GM12864 (cell line): ENCODE data around the gene EN1.

Source experiments
- DNase-seq: peaks from one replicate; pipeline ENCODE4 v3.0.0-alpha.2; 2011; ENCODE audit warnings: low read depth
- H3K4me3 ChIP-seq: 2 replicates; pipeline ENCODE4 v1.5.1; 2011; ENCODE audit warnings: mild to moderate bottlenecking, low read depth, low read length, control low read depth
- TF ChIP-seq, protein P1 (sequence below): IDR thresholded peaks from 2 replicates; pipeline ENCODE4 v1.5.1; 2011; ENCODE audit warnings: low read depth, mild to moderate bottlenecking, moderate library complexity, low read length, control low read depth, inconsistent platforms; ENCODE audit errors: missing control alignments

EN1 gene

DNA sequence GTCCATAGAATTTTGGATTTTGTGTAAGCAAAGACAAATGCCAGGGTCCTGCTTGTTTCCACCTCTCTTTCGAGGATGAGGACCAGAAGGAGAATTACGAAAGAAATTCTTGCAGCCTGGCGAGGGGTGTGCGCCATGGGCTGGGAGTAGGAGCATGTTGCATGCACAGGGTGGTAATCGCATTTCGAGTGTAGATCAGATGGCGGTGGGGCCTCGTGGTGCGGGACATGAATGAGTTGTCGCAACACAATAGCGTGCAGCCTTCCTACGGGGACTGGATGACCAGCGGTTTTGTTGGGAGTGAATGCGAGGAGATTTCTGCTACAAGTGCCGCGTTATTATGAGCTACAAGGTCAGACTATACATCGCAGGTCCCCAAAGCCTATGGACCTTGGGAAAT is 4.2 kb upstream of the EN1 start:
- TF ChIP-seq, protein P1, sequence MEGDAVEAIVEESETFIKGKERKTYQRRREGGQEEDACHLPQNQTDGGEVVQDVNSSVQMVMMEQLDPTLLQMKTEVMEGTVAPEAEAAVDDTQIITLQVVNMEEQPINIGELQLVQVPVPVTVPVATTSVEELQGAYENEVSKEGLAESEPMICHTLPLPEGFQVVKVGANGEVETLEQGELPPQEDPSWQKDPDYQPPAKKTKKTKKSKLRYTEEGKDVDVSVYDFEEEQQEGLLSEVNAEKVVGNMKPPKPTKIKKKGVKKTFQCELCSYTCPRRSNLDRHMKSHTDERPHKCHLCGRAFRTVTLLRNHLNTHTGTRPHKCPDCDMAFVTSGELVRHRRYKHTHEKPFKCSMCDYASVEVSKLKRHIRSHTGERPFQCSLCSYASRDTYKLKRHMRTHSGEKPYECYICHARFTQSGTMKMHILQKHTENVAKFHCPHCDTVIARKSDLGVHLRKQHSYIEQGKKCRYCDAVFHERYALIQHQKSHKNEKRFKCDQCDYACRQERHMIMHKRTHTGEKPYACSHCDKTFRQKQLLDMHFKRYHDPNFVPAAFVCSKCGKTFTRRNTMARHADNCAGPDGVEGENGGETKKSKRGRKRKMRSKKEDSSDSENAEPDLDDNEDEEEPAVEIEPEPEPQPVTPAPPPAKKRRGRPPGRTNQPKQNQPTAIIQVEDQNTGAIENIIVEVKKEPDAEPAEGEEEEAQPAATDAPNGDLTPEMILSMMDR, result no peak
- no peak overlapping the region for H3K4me3 ChIP-seq
- DNase-seq, result no peak

DNA sequence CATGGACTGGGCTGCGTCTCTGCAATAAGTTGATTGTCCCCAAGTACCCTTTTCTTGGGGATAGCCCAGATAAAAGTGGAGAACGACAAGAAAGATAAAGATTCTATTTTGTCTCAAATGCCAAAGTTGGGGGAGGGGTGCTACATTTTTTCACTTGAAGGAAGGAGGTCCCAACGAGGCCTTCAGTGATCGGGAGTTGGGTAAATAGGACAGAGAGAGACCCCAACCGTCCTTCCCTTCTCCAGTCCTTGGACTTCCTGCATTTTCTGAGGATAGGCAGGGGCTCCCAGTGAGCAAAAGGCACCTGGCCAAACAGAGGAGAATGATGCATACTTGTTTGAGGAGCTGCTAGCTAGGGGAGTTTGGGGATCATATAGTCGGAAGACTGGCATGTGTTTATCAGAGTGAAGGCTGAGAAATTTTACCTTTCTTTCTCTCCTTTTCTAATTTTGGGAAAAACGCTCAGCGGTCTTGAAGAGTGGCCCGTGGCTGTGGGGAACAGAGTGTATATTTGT is 3.5 kb upstream of the EN1 start:
- TF ChIP-seq, protein P1, result no peak
- no peak for DNase-seq
- no peak overlapping the region for H3K4me3 ChIP-seq

DNA sequence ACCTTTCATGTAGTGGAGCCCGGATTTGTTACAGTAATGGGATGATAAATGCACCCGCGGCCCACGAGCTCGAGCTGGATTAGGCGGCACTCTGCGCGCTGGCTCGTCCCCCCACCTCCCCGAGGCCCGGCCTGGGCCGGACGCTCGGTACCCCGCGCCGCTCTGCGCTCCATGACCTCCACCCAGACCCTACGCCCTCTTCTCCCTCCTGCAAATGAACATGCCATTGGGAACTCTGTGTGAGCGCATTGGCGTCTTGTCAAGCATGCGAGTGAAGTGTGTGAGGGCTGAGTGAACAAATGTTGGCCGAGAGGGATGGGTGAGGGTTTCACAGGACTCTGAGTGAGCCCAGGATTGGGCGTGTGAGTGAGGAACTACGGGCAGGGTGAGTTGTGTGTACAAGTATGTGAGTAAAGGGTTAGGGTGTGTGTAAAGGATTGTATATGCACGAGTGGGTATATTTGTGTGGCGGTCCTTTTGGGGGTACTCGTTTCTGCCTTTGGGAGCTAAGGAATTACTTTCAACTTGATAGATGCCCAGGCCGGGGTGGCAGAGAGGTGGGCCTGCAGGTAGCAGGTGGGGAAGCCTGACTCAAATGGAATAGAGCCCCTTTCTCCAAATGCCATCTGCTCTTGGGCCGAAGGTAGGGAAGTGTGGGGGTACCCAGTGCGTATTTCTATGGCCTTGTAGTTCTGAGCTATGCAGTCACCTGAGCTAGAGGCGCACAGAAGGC is 2.9 kb upstream of the EN1 start:
- TF ChIP-seq, protein P1, result no peak
- no peak overlapping the region for H3K4me3 ChIP-seq
- no peak for DNase-seq

DNA sequence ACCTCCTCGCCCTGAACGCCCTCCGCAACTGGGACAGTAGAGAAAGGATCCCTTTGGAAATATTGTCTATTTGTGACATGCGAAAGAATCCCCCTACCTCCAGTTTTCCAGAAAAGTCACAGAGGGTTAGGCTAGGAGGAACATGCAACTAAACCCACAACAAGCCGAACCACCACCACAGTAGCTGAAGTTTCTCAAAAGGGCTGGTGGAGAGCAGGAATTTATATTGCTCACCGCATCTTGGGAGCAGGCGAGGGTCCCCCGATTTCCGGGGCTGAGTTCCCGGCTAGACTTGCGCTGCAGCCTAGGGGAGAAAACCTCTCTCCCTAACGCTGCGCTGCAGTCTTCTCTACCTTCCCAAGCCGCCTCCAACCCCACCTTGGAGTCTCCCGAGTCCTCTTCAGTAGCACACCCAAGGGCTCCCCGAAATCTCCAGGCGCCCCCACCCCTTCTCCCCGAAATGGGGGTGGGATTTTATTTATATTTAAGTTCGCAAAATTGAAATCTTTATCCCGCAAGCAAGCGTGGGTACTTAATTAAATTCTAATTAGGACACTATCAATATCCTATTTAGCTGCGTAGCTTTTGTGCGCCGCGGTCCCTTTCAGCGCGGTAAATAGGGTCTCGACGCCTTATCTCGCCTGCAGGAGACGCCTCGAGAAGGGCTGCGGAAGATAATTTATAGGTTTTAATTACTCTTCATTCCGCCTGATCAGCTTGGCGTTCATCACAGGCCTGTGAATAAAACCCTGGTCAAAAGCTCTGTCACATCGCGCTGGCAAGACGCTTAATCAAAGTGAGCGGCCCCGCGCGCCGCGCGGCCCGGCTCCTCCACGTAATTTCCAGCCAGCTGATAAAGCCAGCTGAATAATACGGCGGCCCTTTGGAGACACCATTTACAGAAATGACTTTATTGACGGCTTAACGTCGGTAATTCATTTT is 2.0 kb upstream of the EN1 start:
- H3K4me3 ChIP-seq, result no peak overlapping the region
- DNase-seq, result no peak

DNA sequence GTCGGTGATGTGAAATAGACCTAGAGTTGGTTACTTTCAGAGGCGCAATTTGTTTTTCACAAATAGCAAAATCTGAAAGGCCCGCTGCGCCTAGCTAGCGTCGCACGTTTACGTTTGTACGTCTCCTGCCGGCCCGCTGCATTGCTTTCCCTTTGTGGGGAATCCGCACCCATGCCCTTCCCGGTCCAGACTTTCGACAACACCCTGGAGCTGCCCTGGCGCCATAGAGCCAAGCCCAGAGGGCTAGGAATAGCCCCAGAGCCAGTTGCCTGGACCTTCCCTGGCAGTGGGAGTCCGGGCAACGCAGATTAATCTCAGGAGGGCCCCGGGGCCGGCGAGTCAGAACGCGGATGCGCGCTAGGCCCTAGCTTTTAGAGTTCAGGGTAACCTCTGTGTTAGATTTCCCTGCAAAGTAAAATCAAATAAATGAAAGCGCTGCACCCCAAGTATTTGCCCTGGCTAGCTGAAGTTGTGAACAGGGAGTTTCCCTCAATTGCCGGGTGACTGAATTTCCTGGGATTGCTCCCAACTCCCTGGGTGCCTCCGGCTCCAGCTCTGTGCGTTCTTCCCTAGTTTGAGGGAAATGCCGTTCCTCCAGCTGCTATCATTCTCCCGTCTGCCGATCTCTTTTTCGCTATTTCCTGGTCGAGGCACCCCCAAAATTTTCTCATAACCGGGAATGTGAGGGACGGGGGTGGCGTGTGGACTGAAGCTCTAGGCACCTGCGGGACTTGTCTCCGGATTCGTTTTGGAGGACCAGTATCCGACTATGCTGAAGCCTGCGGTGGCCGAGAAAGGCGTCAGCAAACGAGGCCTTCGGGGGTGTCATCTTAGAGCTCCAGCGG is 1.2 kb upstream of the EN1 start:
- TF ChIP-seq, protein P1, result no peak
- H3K4me3 ChIP-seq, result no peak overlapping the region

More for the DNA sequence above, 2.0 kb upstream of the EN1 start:
- TF ChIP-seq, protein P1, result no peak

DNA sequence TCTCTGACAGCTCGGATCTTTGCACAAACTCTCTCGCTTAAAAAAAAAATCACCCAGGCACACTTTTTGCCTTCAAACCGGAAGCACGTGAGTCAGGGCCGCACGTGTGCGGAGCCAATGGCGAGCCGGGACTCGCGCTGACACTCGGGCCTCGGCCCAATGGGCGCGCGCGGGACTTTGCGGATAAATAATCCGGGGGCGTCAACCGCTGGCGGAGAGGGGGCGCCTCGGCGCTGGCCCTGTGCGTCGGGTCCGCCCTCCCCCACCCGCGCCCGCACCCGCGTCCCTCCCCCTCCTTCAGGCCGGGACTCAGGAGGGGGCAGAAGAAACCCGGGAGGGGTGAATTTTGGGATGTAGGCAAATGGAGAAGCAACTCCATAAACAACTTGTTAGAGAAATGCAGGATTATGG is 319 bp upstream of the EN1 start:
- no peak for DNase-seq
- TF ChIP-seq, protein P1, result no peak
- no peak overlapping the region for H3K4me3 ChIP-seq

More for the DNA sequence above, 1.2 kb upstream of the EN1 start:
- no peak for DNase-seq
